Sciatic nerve (tissue), 2 donors: ENCODE data around the gene SLC7A5. TPM values are rescaled to one million over a fixed set of nuclear protein-coding genes. Genes with fewer than 3 reads are reported as not detected.
"Not testable (repeated sequence)": the region's sequence is repeated elsewhere in the genome, so short reads cannot be mapped to it uniquely, and the experiment has no call there.

Source experiments
- ATAC-seq: fragments of 200-7000 bp; cut with Tn5 transposase; one replicate; pipeline ENCODE4 v1.9.1; 2020; ENCODE audit warnings: mild to moderate bottlenecking, moderate library complexity
- DNase-seq: peaks from one replicate; pipeline ENCODE4 v3.0.0-alpha.2; 2020; ENCODE audit warnings: low spot score
- intact Hi-C: fragments of 100-400 bp; cut with DNase I; formaldehyde crosslinking; loops from one replicate; pipeline ENCODE4 v1.14.2; 2022
- total RNA-seq: library from RNA; stranded (reverse); fragmentation: NEBNext Ultra II Directional; extraction: Animal tissue kit (Norgen Biotek cat#: 25700); gene quantifications from one replicate; pipeline ENCODE4 v1.2.1, GENCODE V29; 2021
- donor health status: DM: no; HTN: no; CAD: no.
- donor health status: DM: no; HTN: no; CAD: no.

Gene SLC7A5
- total RNA-seq, 1 donor from 2014 or later, result 11.5 TPM

- ATAC-seq, result peak; percentile 36
- DNase-seq, intact Hi-C loops: not testable (repeated sequence)
Measured at GRCh38 chr16:87894005-87894404, 24.7 kb upstream of the SLC7A5 start.

GRCh38 chr16:87891764-87892163 lies 22.5 kb upstream of the SLC7A5 start:
- DNase-seq (no peak), ATAC-seq (no peak)
- intact Hi-C loops, result no loop called here

- DNase-seq, ATAC-seq, intact Hi-C loops: not testable (repeated sequence)
Measured at GRCh38 chr16:87889762-87890161, 20.5 kb upstream of the SLC7A5 start.

DNA sequence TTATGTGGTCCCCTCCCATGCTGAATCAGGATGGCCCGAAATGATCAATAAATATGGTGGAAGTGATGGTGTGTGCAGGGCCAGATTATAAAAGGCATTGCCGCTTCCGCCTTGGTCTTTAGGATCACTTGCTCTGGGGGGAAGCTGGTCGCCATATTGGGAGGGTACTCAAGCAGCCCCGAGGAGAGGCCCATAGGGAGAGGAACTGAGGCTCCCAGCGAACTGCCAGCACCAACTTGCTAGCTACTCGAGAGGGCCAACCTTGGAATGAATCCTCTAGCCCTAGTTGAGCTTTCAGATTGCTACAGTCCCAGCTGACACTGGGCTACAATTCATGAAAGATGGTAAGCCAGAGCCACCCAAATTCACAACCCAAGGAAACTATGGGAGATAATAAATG lies 19.0 kb upstream of the SLC7A5 start:
- DNase-seq, ATAC-seq, intact Hi-C loops: not testable (repeated sequence)

DNA sequence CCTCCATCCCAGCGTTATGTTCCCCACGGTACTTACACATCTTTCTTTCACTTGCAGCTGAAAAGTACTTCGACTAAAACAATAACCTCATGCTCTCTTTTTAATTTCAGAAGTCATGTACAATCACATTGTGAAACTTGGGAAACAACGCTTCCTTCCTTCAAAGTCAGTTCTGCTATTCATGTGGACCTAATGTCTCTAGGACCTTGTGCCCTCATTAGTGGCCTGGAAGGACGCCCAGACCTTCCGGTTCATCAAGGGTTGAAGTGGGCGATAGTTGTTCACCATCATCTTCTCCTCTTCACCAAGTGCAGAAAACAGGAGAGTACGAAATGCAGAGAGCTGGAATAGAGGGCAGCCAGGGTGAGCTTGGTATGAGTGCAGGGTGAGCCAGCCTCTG lies 18.6 kb upstream of the SLC7A5 start:
- ATAC-seq, intact Hi-C loops, DNase-seq: not testable (repeated sequence)

- ATAC-seq, intact Hi-C loops, DNase-seq: not testable (repeated sequence)
Measured at GRCh38 chr16:87885371-87885967, 16.2 kb upstream of the SLC7A5 start.

- intact Hi-C loops, result no loop called here
- no peak for ATAC-seq
- DNase-seq, result no peak
Measured at GRCh38 chr16:87882436-87883019, 13.2 kb upstream of the SLC7A5 start.

- intact Hi-C loops, result no loop called here
- ATAC-seq, result no peak
- DNase-seq, result no peak
Measured at GRCh38 chr16:87881324-87882200, 12.3 kb upstream of the SLC7A5 start.

- intact Hi-C loops, result no loop called here
- ATAC-seq (no peak), DNase-seq (no peak)
Measured at GRCh38 chr16:87880117-87880696, 10.9 kb upstream of the SLC7A5 start.

- intact Hi-C loops, DNase-seq, ATAC-seq: not testable (repeated sequence)
Measured at GRCh38 chr16:87879411-87880013, 10.2 kb upstream of the SLC7A5 start.

DNA sequence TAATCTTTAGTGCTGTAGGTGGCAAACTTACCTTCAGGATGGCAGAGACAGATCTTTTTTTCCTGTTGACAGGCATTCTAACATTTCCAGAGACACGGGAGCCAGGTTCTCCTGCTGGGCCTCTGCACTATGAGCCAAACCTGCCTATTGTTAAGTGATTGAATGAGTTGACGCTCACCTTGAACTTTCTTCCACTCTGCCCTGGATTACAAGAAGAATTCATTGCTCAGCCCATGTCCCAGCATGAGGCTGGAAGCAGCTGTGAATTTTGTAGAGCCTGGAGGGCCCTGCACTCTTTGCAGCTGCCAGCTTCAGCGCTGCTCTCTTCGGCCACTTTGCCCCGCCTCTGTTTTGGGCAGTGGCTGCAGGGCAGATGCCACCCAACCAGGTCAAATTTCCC lies 9.4 kb upstream of the SLC7A5 start:
- intact Hi-C loops, result no loop called here

DNA sequence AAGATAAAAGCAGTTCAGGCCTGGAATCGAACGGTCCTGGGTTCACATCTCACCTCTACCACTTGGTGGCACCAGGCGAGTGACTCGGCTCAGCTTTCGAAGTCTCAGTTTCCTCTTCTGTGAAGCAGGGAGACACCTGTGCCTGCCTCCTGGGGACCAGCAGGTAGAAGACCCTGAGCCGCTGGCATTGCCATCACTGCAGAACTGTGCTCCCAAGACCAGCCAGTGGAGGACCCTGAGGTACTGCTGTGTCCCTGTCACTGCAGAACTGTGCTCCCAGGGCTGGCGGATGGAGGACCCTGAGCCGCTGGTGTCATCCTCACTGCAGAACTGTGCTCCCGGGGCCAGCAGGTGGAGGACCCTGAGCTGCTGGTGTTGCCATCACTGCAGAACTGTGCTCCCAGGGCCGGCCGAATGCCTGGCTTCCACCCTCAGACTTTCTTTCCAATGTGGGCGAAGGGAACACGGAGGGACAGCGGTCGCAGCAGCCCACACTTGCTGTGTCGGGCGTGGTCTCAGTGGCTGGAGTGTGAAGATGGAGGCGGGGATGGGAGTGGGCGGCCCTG lies 8.7 kb upstream of the SLC7A5 start:
- no peak for ATAC-seq
- no peak for DNase-seq
- intact Hi-C loops, result no loop called here

More for the DNA sequence above, 9.4 kb upstream of the SLC7A5 start:
- DNase-seq (no peak), ATAC-seq (no peak)

- intact Hi-C loops, result loop anchor here (5.0 kb wide), 1 partner anchor 93 kb away; no protein-coding TSS in a partner anchor
- no peak for ATAC-seq
- no peak for DNase-seq
Measured at GRCh38 chr16:87874639-87875427, 5.5 kb upstream of the SLC7A5 start.

DNA sequence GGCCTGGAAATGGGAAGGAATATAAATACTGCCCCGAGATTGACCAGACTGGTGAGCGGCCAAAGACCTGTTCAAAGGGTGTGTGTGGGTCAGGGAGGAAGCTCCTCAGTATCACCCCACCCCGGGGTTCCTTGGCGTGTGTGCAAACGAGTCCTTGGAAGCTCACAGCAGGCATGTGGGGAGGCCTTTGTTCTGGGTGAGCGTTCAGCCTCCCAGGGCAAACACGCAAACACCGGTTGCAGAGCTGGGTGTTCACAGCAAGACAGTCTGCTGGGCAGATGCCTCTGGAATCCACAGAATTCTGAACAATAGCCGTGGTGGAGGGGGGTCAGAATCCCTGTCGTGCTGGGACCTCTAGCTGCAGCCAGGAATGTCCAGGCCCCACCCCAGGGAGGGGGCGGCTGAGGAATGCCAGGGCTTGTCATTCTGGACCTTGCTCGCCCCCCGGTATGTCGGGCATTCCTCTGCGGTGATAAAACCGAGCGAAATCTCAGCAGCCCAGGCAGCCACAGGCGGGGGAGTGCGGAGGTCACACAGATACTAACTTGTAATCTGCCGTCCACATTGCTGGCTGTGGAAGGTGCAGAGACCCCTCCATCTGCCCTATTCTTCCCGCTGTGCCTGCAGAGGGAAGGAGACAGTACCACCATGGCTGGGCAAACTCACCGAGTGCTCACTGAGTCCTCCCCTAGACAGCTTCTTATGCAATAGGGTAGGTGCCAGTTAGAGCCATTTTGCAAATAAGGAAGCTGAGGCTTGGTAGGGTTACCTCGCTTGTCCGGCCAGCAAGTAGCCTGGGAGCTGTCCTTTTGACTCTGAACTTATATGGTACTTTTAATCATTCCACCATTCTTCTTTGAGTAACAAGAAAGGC lies 1.3 kb upstream of the SLC7A5 start:
- ATAC-seq, result peak; percentile 37
- intact Hi-C loops, result loop anchor here (5.0 kb wide), 1 partner anchor 88 kb away; no protein-coding TSS in a partner anchor
- not testable (repeated sequence) for DNase-seq

GRCh38 chr16:87869879-87870417 lies 641 bp upstream of the SLC7A5 start:
- not testable (repeated sequence) for DNase-seq, ATAC-seq
- intact Hi-C loops, result loop anchor here (5.0 kb wide), 1 partner anchor 88 kb away; no protein-coding TSS in a partner anchor

GRCh38 chr16:87868254-87869029 lies 865 bp downstream of the SLC7A5 start:
- DNase-seq, intact Hi-C loops: not testable (repeated sequence)
- ATAC-seq, result peak; percentile 7
